Panc1 (cell line): ENCODE data around the gene CTNND2. TPM values are rescaled to one million over a fixed set of nuclear protein-coding genes. Genes with fewer than 3 reads are reported as not detected.

Experiments used
- ATAC-seq: fragments of 200-7000 bp; cut with Tn5 transposase; 2 replicates; pipeline ENCODE4 v1.9.1; 2020; ENCODE audit warnings: mild to moderate bottlenecking, moderate library complexity
- BruUV-seq: library from RNA; stranded (reverse); fragments of 400-500 nt; replicated peaks from 2 replicates; lab custom pipeline; 2021; lab: Mats Ljungman, UMichigan
- CTCF ChIA-PET: fragments of 300-600 bp; sonication (Branson Sonifier 250); formaldehyde crosslinking; loops from one replicate; lab custom pipeline; 2022; ENCODE audit warnings: antibody characterized with exemption; lab: Charles Lee
- POLR2A ChIA-PET: fragments of 300-600 bp; sonication (Branson Sonifier 250); formaldehyde crosslinking; loops from one replicate; lab custom pipeline; 2022; ENCODE audit warnings: antibody characterized with exemption; lab: Charles Lee
- DNase-seq: peaks from one replicate; pipeline ENCODE4 v3.0.0-alpha.2; 2010; ENCODE audit warnings: low read depth, low spot score
- H3K27ac ChIP-seq: 2 replicates; pipeline ENCODE4 v1.5.1; 2011; ENCODE audit warnings: mild to moderate bottlenecking, low read length, inconsistent platforms
- H3K27me3 ChIP-seq: fragments of 200-500 bp; sonication (Bioruptor generic); 2 replicates; pipeline ENCODE4 v1.6.0; 2014; ENCODE audit warnings: low read length, inconsistent platforms; ENCODE audit not compliant: control insufficient read depth, insufficient read depth
- H3K36me3 ChIP-seq: fragments of 200-500 bp; sonication (Bioruptor generic); 2 replicates; pipeline ENCODE4 v1.5.1; 2014; ENCODE audit warnings: inconsistent platforms, mild to moderate bottlenecking, low read length, moderate library complexity; ENCODE audit not compliant: control insufficient read depth, insufficient read depth
- H3K4me1 ChIP-seq: 2 replicates; pipeline ENCODE4 v1.5.1; 2011; ENCODE audit warnings: inconsistent platforms, mild to moderate bottlenecking, low read length, moderate library complexity; ENCODE audit not compliant: control insufficient read depth, insufficient read depth
- H3K4me3 ChIP-seq, 2 experiments: 2 replicates each; pipeline ENCODE4 v1.5.1; 2011 to 2012; ENCODE audit warnings: low read depth in 2 of 2, low read length in 2 of 2, mild to moderate bottlenecking in 2 of 2, inconsistent platforms in 1 of 2, moderate library complexity in 1 of 2
- H3K9me3 ChIP-seq: fragments of 200-500 bp; sonication (Bioruptor generic); 2 replicates; pipeline ENCODE4 v1.5.1; 2014; ENCODE audit warnings: low read depth, mild to moderate bottlenecking, inconsistent platforms, low read length, moderate library complexity; ENCODE audit not compliant: control insufficient read depth, insufficient read depth
- CTCF ChIP-seq: fragments of 450-650 bp; IDR thresholded peaks from 2 replicates; pipeline ENCODE4 v1.5.1; 2017; ENCODE audit warnings: mild to moderate bottlenecking
- POLR2AphosphoS5 ChIP-seq: IDR thresholded peaks from 2 replicates; pipeline ENCODE4 v1.6.1; 2012; ENCODE audit warnings: mild to moderate bottlenecking, low read depth, low read length, moderate library complexity
- REST ChIP-seq, 2 experiments: IDR thresholded peaks; 2 replicates each; pipeline ENCODE4 v1.6.1; 2011 to 2012; ENCODE audit warnings: low read depth in 2 of 2, control low read depth in 1 of 2, low read length in 1 of 2, mild to moderate bottlenecking in 1 of 2, moderate library complexity in 1 of 2; ENCODE audit not compliant: insufficient read depth in 1 of 2
- SIN3A ChIP-seq: IDR thresholded peaks from 2 replicates; pipeline ENCODE4 v1.6.1; 2012; ENCODE audit warnings: low read depth, mild to moderate bottlenecking, low read length, moderate library complexity, borderline replicate concordance; ENCODE audit not compliant: insufficient read depth
- TCF7L2 ChIP-seq: IDR thresholded peaks from 2 replicates; pipeline ENCODE4 v1.6.1; 2011; ENCODE audit warnings: mild to moderate bottlenecking, low read depth, low read length, inconsistent platforms
- in situ Hi-C: cut with HindIII; loops from 2 replicates; pipeline ENCODE4 v1.10.0; 2016; ENCODE audit warnings: low sequenced_read_pairs, low pct_unique_long_range_greater_than_20kb
- intact Hi-C: fragments of 100-400 bp; cut with micrococcal nuclease; formaldehyde crosslinking; loops from one replicate; pipeline ENCODE4 v1.10.0; 2022; ENCODE audit not compliant: unreplicated experiment
- total RNA-seq: library from RNA; stranded (reverse); gene quantifications from one replicate; pipeline ENCODE4 v1.2.1, GENCODE V29; 2021; ENCODE audit not compliant: unreplicated experiment

Gene CTNND2
- total RNA-seq, 1 experiment from 2014 or later, result 1.0 TPM

GRCh38 chr5:11683666-11684065 lies 220.6 kb downstream of the CTNND2 start:
- DNase-seq (no peak), ATAC-seq (no peak)
- BruUV-seq, result no TSS peak
- H3K4me1 ChIP-seq, result no peaks in the 10 kb centered on the region
- H3K4me3 ChIP-seq, result no peak overlapping the region
- no peaks in the 10 kb centered on the region for H3K36me3 ChIP-seq
- no peak overlapping the region for H3K27ac ChIP-seq
- POLR2A ChIA-PET, result no interaction called here
- CTCF ChIA-PET, result no interaction called here
- no peaks in the 10 kb centered on the region for H3K27me3 ChIP-seq
- no peaks in the 10 kb centered on the region for H3K9me3 ChIP-seq
- in situ Hi-C loops, result no loop called here
- intact Hi-C loops, result no loop called here
- TF ChIP-seq TCF7L2 (no peak), REST (IDR thresholded peaks at IDR 0.05; ENCODE audit: insufficient read depth in 1 of 2, low read depth in 2 of 2, low read length in 1 of 2) (no peak), CTCF (no peak), POLR2AphosphoS5 (no peak), SIN3A (no peak)

DNA sequence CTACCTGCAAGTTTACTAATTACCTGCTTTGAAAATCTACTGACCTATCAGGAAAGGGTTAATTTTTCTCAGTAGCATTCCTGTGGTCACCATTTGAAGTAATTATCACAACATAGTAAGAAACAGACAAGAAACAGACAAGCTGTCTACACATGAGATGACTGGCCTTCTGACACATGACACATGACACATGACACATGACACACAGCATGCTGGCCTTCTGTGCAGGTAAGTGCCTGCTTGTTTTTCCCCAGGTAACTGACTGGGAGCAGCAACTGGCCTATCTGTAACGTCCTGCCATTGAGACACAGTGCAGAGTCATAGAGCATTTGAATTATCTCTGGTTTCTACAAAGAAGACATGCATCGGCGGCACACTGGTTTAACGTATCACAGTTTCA lies 222.4 kb downstream of the CTNND2 start:
- Histone ChIP-seq H3K27ac (no peak overlapping the region), H3K4me3 (no peak overlapping the region), H3K27me3 (no peaks in the 10 kb centered on the region), H3K9me3 (no peaks in the 10 kb centered on the region), H3K36me3 (no peaks in the 10 kb centered on the region), H3K4me1 (no peaks in the 10 kb centered on the region)
- in situ Hi-C loops, result no loop called here
- no peak for ATAC-seq
- intact Hi-C loops, result no loop called here
- no peak for DNase-seq
- TF ChIP-seq POLR2AphosphoS5 (no peak), CTCF (no peak)
- CTCF ChIA-PET, result no interaction called here
- BruUV-seq, result no TSS peak
- POLR2A ChIA-PET, result no interaction called here

DNA sequence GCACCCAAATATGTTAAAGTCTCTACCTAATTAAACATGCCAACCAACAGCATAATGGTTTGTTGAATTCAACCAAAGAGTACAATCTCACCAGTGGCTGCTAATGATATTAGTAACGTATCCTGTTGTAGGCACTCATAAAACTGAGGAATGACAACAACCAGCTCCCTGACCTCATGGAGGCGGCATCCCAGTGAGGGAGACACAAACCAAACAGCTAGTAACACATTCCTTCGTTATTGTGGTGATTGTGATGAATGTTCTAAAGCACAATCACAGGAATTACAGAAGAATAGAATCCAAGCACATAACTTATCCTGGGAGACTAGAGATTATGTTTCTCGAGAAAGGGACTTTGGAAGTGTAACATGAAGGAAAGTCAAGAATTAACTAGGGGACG lies 224.6 kb downstream of the CTNND2 start:
- Histone ChIP-seq H3K27ac (no peak overlapping the region), H3K4me3 (no peak overlapping the region), H3K4me1 (no peaks in the 10 kb centered on the region), H3K9me3 (no peaks in the 10 kb centered on the region), H3K36me3 (no peaks in the 10 kb centered on the region), H3K27me3 (no peaks in the 10 kb centered on the region)
- ChIA-PET POLR2A (no interaction called here), CTCF (no interaction called here)
- in situ Hi-C loops, result no loop called here
- ATAC-seq, result no peak
- DNase-seq, result no peak
- intact Hi-C loops, result no loop called here
- BruUV-seq, result no TSS peak
- TF ChIP-seq CTCF, result no peak
- no peak for TF ChIP-seq REST (IDR thresholded peaks at IDR 0.05; ENCODE audit: insufficient read depth in 1 of 2, low read depth in 2 of 2, low read length in 1 of 2)
- no peak for TF ChIP-seq TCF7L2
- no peak for TF ChIP-seq POLR2AphosphoS5
- no peak for TF ChIP-seq SIN3A
